Activated CD4-positive, alpha-beta T cell treated with anti-CD3 and anti-CD28 coated beads for 24 hours (primary cell): ENCODE data around the gene GUCY1A2.
"Not testable (repeated sequence)": the region's sequence is repeated elsewhere in the genome, so short reads cannot be mapped to it uniquely, and the experiment has no call there.

Experiments
- DNase-seq, 2 donors: peaks; one replicate each; pipeline ENCODE4 v3.0.0-alpha.2; 2020; ENCODE audit warnings: low read depth in 2 of 2

Gene GUCY1A2

DNA sequence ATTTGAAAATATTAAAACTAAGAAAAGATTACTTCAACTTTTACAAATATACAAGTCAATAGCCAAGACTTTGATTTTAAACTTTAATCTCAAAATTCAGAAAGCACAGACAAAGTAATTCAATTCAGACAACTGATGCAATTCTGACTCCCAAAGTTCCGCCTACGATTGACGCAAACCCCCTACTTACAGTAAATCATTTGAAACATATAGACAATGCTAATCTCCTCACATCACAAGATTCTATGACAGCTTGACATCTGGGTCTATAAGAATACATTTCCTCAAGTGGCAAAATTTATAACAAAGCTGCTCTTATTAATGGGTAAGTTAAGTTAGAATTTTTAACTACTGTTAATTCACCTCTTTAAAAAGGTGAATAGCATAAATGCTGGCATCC is 75.2 kb downstream of the GUCY1A2 start:
- DNase-seq, result no peak

DNA sequence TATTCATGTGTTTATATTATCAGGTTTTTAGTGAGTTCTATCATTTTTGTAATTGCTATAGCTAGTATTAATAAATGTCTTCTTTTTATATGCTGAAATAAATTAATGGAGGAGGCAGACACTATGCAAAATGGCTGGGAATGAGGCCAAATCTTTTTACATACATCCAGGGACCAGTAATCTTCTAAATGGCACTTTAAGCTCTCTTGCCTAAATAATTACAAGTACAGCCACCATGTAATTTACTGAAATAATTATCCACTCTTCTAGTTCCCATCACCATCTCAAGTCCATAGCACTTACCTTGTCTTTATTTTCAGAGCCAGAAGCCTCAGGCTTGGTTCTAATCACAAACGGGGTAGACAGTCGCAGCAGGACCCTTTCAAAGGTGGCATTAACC is 79.1 kb downstream of the GUCY1A2 start:
- no peak for DNase-seq

GRCh38 chr11:106937111-106937510 is 81.2 kb downstream of the GUCY1A2 start:
- DNase-seq, result no peak

GRCh38 chr11:106925245-106925644 is 93.0 kb downstream of the GUCY1A2 start:
- DNase-seq, result no peak

GRCh38 chr11:106920899-106921509 is 97.3 kb downstream of the GUCY1A2 start:
- no peak for DNase-seq

DNA sequence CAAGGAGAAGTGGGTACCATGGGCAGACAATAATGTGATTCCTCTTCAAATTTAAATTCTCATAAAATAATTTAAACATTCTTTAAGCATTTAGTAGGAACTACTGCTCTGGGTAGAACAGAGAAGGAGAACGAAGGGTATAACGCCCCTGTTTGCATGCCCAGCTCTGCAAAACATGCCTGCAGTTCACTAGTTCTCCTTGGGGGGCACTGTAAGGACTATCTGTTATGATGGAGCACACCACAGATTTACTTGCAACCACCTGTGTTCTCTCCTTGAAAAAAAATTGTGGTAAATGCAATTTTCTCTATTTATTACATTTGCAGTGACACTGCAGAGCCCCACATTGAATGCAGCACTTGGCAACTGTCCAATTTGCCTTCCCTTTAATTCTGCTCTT is 100.3 kb downstream of the GUCY1A2 start:
- no peak for DNase-seq

GRCh38 chr11:106914409-106914808 is 103.9 kb downstream of the GUCY1A2 start:
- DNase-seq, result no peak

DNA sequence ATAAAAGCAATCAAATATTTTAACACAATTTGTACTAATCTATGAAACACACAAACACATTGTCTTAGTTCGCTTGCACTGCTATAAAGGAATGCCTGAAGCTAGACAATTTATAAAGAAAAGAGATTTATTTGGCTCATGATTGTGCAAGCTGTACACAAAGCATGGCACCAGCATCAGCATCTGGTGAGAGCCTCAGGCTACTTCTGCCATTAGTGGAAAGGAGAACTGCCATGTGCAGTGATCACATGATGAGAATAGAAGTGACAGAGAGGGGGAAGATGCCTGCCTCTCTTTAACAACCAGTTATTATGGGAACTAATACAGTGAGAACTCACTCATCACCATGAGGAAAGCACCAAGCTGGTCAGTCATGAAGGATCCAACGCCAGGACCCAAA is 105.1 kb downstream of the GUCY1A2 start:
- DNase-seq, result no peak

GRCh38 chr11:106904826-106905225 is 113.5 kb downstream of the GUCY1A2 start:
- no peak for DNase-seq

DNA sequence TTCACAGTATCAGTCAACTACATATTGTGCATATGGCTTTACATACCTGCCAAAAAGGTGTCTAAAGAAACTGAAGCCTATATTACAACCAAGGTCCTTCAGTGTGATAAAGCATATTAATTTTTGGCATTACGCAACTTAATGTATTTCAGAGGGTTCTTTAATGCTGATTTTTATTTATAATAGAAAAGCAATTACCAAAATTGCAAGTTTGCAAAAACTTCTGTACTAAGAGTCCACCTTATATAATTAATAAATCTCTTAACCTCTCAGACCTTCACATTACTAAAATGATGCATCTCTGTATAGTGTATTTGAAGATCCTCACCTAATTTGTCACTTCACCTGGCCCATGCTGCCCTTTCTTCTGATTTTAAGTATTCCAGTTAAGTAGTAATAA is 128.6 kb downstream of the GUCY1A2 start:
- DNase-seq, result no peak

GRCh38 chr11:106888386-106888785 is 129.9 kb downstream of the GUCY1A2 start:
- DNase-seq, result no peak

GRCh38 chr11:106883693-106884092 is 134.6 kb downstream of the GUCY1A2 start:
- DNase-seq, result not testable (repeated sequence)

GRCh38 chr11:106879832-106880546 is 138.3 kb downstream of the GUCY1A2 start:
- no peak for DNase-seq

- no peak for DNase-seq
Measured at GRCh38 chr11:106879029-106879428, 139.2 kb downstream of the GUCY1A2 start.

DNA sequence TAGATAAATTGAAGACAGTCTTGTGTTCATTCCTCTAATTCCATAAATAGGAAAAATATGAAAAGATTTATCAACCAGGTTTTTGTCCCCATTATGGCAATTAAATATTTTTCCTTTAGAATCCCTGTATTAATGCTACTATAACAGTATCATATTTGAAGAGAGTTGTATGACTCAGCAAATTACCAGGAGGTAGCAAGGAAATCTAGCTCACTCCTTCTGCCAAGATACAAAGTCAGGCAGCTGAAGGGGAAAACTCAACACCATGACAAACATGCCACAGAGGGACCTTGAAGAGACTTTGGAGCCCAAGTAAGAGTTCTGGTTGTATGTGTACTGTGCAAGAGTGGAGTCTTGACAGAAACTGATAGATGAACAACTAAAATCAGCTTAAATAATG is 143.3 kb downstream of the GUCY1A2 start:
- DNase-seq, result no peak

- no peak for DNase-seq
Measured at GRCh38 chr11:106872246-106872645, 146.0 kb downstream of the GUCY1A2 start.

DNA sequence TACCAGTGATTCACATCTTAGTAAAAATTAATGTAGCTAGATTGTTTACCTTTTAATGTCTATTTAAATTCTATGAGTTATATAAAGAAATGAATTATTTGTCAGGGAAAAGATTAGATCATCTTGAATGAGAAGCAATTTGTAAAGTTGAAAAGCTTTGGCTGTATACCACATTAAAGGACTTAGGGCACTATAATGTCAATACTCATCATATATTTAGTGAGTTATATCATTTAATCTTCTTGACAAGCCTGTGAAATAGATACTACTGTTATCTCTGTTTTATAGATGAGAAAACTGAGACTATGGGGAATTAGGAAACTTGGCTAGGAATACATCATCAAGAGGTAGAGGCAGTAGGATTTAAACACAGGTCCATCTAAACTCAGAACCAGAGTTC is 160.1 kb downstream of the GUCY1A2 start:
- no peak for DNase-seq

DNA sequence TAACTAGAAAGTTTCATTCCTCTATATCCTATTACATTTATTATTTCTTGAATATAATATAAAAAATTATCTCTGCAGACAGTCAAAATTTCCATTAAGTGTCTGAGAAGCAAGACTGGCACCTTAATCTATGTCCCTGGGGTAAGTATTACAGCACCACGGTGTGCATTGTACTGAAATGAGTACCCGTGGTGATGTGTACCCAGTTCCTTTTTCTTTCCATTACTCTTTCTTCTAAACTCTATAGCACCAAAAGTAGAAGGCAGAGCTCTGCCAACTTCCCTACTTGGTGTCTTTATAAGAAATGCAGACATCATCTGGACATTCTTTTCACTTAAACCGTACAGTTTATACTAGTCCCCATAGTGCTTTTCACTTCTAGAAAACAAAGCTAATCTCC is 161.7 kb downstream of the GUCY1A2 start:
- DNase-seq, result no peak

GRCh38 chr11:106854429-106854828 is 163.8 kb downstream of the GUCY1A2 start:
- DNase-seq, result no peak

GRCh38 chr11:106853850-106854401 is 164.3 kb downstream of the GUCY1A2 start:
- no peak for DNase-seq

DNA sequence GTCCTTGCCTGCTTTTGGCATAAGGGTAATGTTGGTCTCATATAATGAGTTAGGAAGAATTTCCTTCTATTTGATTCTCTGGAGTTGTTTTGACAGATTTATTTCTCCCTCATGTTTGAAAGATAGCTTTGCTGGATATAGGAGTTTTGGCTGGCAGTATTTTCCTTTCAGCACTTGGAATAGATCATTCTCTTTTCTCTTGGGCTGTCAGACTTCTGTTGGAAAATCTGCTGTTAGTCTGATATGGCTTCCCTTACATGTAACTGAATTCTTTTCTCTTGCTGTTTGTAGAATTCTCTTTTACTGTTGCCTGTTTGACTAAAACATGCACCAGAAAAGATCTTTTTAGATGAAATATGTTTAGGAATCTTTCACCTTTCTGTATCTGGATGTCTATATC is 165.5 kb downstream of the GUCY1A2 start:
- DNase-seq, result no peak

DNA sequence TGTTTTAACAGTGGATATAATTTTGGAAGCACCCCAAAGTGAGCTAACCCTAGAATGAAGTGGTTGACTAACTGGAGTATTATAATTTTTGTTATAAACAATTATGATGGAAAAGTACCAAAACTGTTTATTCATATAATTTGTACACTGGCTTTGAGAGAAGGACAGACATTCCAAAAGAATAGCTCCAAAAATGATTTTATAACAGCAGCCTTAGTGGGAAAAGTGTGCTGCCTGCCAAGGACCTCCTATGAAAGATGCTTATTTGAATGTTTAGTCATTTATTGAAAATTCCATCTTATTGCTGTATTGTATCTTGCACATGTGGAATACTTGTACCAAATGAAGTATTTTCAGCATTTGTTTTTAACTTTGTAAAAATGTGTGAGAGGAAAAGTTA is 169.8 kb downstream of the GUCY1A2 start:
- no peak for DNase-seq

DNA sequence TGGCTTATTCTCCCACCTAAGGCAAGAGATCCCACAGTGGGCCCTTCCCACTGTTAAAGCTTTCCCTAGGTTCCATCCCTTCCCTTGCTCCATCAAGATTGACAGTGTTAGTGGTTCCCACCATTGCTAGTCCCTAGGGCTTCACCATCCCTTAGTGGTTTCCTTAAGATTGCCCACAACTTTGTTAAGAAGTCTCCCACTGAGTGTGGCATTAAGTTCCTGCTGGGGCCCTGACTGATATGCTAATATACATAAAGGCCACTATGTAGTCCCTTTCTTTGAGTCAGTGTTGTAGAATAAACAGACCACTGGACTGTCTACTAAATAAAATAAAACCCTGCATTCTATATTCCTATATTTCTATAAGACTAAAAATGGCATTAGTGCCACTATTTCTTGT is 176.1 kb downstream of the GUCY1A2 start:
- no peak for DNase-seq
